Suprapubic skin (tissue), 4 donors: ENCODE data around the gene PIK3CB. TPM values are rescaled to one million over a fixed set of nuclear protein-coding genes. Genes with fewer than 3 reads are reported as not detected.

ENCODE experiments used
- DNase-seq, 2 donors: peaks; one replicate each; pipeline ENCODE4 v3.0.0-alpha.2; 2019; ENCODE audit warnings: low spot score in 2 of 2
- H3K27ac ChIP-seq: fragments of 200-600 bp; sonication (generic); one replicate; pipeline ENCODE4 v1.5.1; 2019
- H3K27me3 ChIP-seq: fragments of 200-600 bp; sonication (generic); one replicate; pipeline ENCODE4 v1.5.1; 2019
- H3K36me3 ChIP-seq: fragments of 200-600 bp; sonication (generic); one replicate; pipeline ENCODE4 v1.5.1; 2019
- H3K4me1 ChIP-seq: fragments of 200-600 bp; sonication (generic); one replicate; pipeline ENCODE4 v1.5.1; 2019
- H3K4me3 ChIP-seq: fragments of 200-600 bp; sonication (generic); one replicate; pipeline ENCODE4 v1.5.1; 2019; ENCODE audit warnings: mild to moderate bottlenecking
- H3K9me3 ChIP-seq: fragments of 200-600 bp; sonication (generic); one replicate; pipeline ENCODE4 v1.5.1; 2019
- EP300 ChIP-seq: sonication (generic); formaldehyde crosslinking; IDR thresholded peaks from one replicate; pipeline ENCODE4 v1.6.1; 2017; ENCODE audit warnings: antibody characterized with exemption
- POLR2A ChIP-seq, 2 donors: fragments of 450-650 bp; IDR thresholded peaks; one replicate each; pipeline ENCODE4 v1.6.1; 2017; ENCODE audit warnings: antibody characterized with exemption in 2 of 2, mild to moderate bottlenecking in 2 of 2, moderate library complexity in 2 of 2
- POLR2AphosphoS5 ChIP-seq, 3 donors: sonication (generic); formaldehyde crosslinking; IDR thresholded peaks; one replicate each; pipeline ENCODE4 v1.6.1; 2017; ENCODE audit warnings: antibody characterized with exemption in 3 of 3
- WGBS: methylation state at CpG from one replicate; pipeline ENCODE4 v1.1.5; 2018; 5-methylcytosine and 5-hydroxymethylcytosine counted together
- total RNA-seq, 4 donors: library from RNA; depleted of rRNA; stranded (reverse); fragments of >200 nt; gene quantifications; one replicate each; pipeline ENCODE4 v1.1.0, GENCODE V29; 2016
- TF ChIP-seq, protein P1 (sequence below), 2 donors: fragments of 200-600 bp in 1 of 2; fragments of 450-650 bp in 1 of 2; sonication (generic) in 1 of 2; IDR thresholded peaks; one replicate each; pipeline ENCODE4 v1.5.1; 2016 to 2019; ENCODE audit warnings: antibody characterized with exemption in 2 of 2, mild to moderate bottlenecking in 1 of 2, moderate library complexity in 1 of 2

The PIK3CB gene
- total RNA-seq, 4 donors from 2014 or later = 47.4 to 66.9 (median 53.2) TPM

DNA sequence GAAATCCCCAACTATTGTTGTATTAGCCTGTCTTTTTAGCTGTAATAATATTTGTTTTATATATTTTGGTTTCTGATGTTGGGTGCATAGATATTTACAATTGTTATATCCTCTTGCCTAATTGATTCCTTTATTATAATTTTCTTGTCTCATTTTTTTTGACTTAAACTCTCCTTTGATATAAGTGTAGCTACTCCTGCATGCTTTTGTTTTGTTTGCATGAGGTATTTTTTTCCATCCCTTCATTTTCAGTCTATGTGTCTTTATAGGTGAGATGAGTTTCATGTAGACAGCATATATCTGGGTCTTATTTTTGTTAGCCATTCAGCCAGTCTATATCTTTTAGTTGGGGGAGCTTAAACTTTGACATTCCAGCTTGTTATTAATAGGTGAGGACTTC is 188.7 kb downstream of the PIK3CB start:
- peaks cover 28% of the 10 kb centered on the region for H3K9me3 ChIP-seq
- no peaks in the 10 kb centered on the region for H3K4me1 ChIP-seq
- H3K4me3 ChIP-seq = no peak overlapping the region
- TF ChIP-seq POLR2AphosphoS5 (IDR thresholded peaks at IDR 0.05) = no peak
- H3K27me3 ChIP-seq = no peaks in the 10 kb centered on the region
- no peak overlapping the region for H3K27ac ChIP-seq
- H3K36me3 ChIP-seq = peaks cover 23% of the 10 kb centered on the region
- DNase-seq = no peak

DNA sequence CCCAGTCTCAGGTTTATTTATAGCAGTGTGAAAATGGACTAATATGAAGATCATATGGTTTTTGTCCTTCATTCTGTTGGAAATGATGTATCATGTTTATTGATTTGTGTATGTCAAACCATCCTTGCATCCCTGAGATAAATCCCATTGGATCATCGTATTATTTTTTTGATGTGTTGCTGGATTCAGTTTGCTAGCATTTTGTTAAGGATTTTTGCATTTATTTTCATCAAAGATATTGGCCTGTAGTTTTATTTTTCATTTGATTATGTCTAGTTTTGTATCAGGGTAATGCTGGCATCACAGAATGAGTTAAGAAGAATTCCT is 191.8 kb downstream of the PIK3CB start:
- peaks cover 32% of the 10 kb centered on the region for H3K9me3 ChIP-seq
- no peaks in the 10 kb centered on the region for H3K4me1 ChIP-seq
- DNase-seq = no peak
- TF ChIP-seq, protein P1, sequence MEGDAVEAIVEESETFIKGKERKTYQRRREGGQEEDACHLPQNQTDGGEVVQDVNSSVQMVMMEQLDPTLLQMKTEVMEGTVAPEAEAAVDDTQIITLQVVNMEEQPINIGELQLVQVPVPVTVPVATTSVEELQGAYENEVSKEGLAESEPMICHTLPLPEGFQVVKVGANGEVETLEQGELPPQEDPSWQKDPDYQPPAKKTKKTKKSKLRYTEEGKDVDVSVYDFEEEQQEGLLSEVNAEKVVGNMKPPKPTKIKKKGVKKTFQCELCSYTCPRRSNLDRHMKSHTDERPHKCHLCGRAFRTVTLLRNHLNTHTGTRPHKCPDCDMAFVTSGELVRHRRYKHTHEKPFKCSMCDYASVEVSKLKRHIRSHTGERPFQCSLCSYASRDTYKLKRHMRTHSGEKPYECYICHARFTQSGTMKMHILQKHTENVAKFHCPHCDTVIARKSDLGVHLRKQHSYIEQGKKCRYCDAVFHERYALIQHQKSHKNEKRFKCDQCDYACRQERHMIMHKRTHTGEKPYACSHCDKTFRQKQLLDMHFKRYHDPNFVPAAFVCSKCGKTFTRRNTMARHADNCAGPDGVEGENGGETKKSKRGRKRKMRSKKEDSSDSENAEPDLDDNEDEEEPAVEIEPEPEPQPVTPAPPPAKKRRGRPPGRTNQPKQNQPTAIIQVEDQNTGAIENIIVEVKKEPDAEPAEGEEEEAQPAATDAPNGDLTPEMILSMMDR (IDR thresholded peaks at IDR 0.05) = no peak
- TF ChIP-seq POLR2AphosphoS5 (IDR thresholded peaks at IDR 0.05) = no peak
- no peak for TF ChIP-seq EP300
- WGBS = 98% methylated on average over 1 of the region's 1 CpG
- H3K4me3 ChIP-seq = no peak overlapping the region
- no peaks in the 10 kb centered on the region for H3K36me3 ChIP-seq
- H3K27me3 ChIP-seq = no peaks in the 10 kb centered on the region
- no peak overlapping the region for H3K27ac ChIP-seq

DNA sequence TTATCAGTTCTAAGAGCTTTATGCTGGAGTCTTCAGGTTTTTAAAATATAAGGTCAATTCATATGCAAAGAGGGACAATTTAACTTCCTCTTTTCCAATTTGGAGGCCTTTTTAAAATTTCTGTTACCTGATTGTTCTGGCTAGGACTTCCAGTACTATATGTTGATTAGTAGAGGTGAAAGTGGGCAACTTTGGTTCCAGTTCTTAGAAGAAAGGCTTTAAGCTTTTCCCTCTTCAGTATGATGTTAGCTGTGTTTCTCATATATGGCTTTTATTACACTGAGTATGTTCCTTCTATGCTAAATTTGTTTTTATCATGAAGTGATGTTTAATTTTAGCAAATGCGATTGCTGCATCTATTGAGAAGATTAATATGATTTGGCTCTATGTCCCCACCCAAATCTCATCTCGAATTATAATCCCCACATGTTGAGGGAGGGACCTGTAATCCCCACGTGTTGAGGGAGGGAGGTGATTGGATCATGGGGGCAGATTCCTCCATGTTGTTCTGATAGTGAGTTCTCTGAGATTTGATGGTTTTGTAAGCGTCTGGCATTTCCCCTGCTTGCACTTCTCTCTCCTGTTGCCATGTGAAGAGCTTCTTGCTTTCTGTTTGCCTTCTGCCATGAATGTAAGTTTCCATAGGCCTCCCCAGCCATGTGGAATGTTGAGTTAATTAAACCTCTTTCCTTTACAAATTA is 192.4 kb downstream of the PIK3CB start:
- no peak for DNase-seq
- Histone ChIP-seq H3K4me3 (no peak overlapping the region), H3K9me3 (peaks cover 32% of the 10 kb centered on the region), H3K27ac (no peak overlapping the region), H3K27me3 (no peaks in the 10 kb centered on the region), H3K36me3 (no peaks in the 10 kb centered on the region), H3K4me1 (no peaks in the 10 kb centered on the region)
- TF ChIP-seq POLR2AphosphoS5 (IDR thresholded peaks at IDR 0.05) (no peak), EP300 (no peak), POLR2A (IDR thresholded peaks at IDR 0.05) (no peak)
- TF ChIP-seq, protein P1 (IDR thresholded peaks at IDR 0.05) = no peak
- WGBS = 84% methylated on average over 4 of the region's 4 CpGs

DNA sequence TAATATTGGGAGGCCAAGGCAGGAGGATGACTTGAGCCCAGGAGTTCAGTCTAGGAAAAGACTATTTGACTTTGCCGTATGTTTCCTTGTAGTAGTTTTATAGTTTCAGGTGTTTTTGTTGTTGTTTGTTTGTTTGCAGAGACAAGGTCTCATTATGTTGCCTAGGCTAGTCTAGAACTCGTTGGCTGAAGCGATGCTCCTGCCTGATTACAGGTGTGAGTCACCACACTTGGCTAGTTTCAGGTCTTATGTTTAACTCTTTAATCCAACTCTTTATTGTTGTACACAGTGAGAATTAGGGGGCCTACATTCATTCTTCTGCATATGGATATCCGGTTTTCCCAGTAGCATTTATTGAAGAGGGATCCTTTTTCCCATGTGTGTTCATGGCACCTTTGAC is 194.2 kb downstream of the PIK3CB start:
- 69% methylated on average over 4 of the region's 4 CpGs for WGBS
- H3K36me3 ChIP-seq = no peaks in the 10 kb centered on the region
- H3K4me1 ChIP-seq = no peaks in the 10 kb centered on the region
- TF ChIP-seq, protein P1 (IDR thresholded peaks at IDR 0.05) = no peak
- TF ChIP-seq POLR2AphosphoS5 (IDR thresholded peaks at IDR 0.05) = no peak
- TF ChIP-seq EP300 = no peak
- H3K9me3 ChIP-seq = peaks cover 25% of the 10 kb centered on the region
- DNase-seq = no peak
- H3K4me3 ChIP-seq = no peak overlapping the region
- no peak overlapping the region for H3K27ac ChIP-seq
- H3K27me3 ChIP-seq = no peaks in the 10 kb centered on the region

DNA sequence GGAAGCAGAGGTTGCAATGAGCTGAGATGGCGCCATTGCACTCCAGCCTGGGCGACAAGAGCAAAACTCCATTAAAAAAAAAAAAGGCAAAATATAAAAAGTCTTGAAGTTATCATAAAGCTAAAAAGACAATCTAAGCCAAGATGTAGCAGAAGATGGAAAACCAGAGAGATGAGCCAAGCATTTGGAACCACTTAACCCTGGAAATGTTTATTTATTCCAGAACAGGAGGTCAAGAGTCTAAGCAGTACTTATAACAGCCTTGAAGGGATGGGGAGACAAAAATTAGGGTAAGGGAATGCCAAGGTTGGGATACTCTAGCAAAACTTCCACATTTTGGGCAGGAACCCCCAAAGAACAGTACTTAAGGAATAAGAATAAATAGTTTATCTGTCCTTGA is 196.1 kb downstream of the PIK3CB start:
- Histone ChIP-seq H3K4me3 (no peak overlapping the region), H3K27ac (no peak overlapping the region), H3K4me1 (no peaks in the 10 kb centered on the region), H3K9me3 (peaks cover 11% of the 10 kb centered on the region), H3K36me3 (peaks cover 3% of the 10 kb centered on the region), H3K27me3 (no peaks in the 10 kb centered on the region)
- TF ChIP-seq POLR2A (IDR thresholded peaks at IDR 0.05) = no peak
- no peak for TF ChIP-seq EP300
- TF ChIP-seq, protein P1 (IDR thresholded peaks at IDR 0.05) = no peak
- TF ChIP-seq POLR2AphosphoS5 (IDR thresholded peaks at IDR 0.05) = no peak
- 89% methylated on average over 2 of the region's 2 CpGs for WGBS
- no peak for DNase-seq

DNA sequence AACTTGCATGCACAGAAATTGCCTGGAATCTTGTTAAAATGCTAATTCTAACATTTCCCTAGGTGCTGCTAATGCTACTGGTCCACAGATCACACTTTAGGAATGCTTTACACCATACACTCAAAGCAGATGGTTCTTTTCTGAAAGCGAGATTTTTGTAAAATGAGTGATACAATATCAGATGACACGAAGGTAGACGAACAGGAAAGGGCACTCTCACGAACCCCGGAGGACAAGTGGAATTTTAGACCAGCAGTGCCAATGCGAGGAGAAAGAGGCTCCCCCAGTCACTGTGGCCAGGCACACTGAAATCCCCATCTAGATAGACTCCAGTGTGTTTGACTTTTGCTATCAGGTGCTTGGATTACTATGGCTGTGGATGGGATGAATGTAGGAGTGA is 205.2 kb downstream of the PIK3CB start:
- no peak for DNase-seq
- H3K36me3 ChIP-seq = peaks cover 14% of the 10 kb centered on the region
- no peaks in the 10 kb centered on the region for H3K9me3 ChIP-seq
- no peak overlapping the region for H3K27ac ChIP-seq
- H3K4me3 ChIP-seq = no peak overlapping the region
- H3K4me1 ChIP-seq = peaks cover 4% of the 10 kb centered on the region
- TF ChIP-seq EP300 (no peak), POLR2AphosphoS5 (IDR thresholded peaks at IDR 0.05) (no peak), POLR2A (IDR thresholded peaks at IDR 0.05) (no peak)
- TF ChIP-seq, protein P1 (IDR thresholded peaks at IDR 0.05) = no peak
- 76% methylated on average over 6 of the region's 6 CpGs for WGBS
- no peaks in the 10 kb centered on the region for H3K27me3 ChIP-seq
